Hepatocyte (in vitro differentiated cells): ENCODE data around the gene ABITRAM. TPM values are rescaled to one million over a fixed set of nuclear protein-coding genes. Genes with fewer than 3 reads are reported as not detected.

Experiments
- DNase-seq: peaks from one replicate; pipeline ENCODE4 v3.0.0-alpha.2; 2016; ENCODE audit warnings: low spot score
- H2AFZ ChIP-seq: fragments of 200-600 bp; sonication (generic); 2 replicates; pipeline ENCODE4 v1.6.0; 2016; ENCODE audit warnings: antibody characterized with exemption, mild to moderate bottlenecking
- H3K27ac ChIP-seq: fragments of 200-600 bp; sonication (generic); 2 replicates; pipeline ENCODE4 v1.5.1; 2016; ENCODE audit warnings: mild to moderate bottlenecking
- H3K27me3 ChIP-seq: fragments of 200-600 bp; sonication (generic); 2 replicates; pipeline ENCODE4 v1.6.1; 2016
- H3K36me3 ChIP-seq: fragments of 200-600 bp; sonication (generic); replicated peaks from 2 replicates; pipeline ENCODE4 v1.5.1; 2016; ENCODE audit warnings: low read depth; ENCODE audit not compliant: insufficient read depth
- H3K4me1 ChIP-seq: fragments of 200-600 bp; sonication (generic); 2 replicates; pipeline ENCODE4 v1.5.1; 2016; ENCODE audit warnings: mild to moderate bottlenecking, moderate library complexity; ENCODE audit not compliant: insufficient read depth
- H3K4me2 ChIP-seq: fragments of 200-600 bp; sonication (generic); 2 replicates; pipeline ENCODE4 v1.6.0; 2016
- H3K4me3 ChIP-seq: fragments of 200-600 bp; sonication (generic); 2 replicates; pipeline ENCODE4 v1.5.1; 2016; ENCODE audit warnings: mild to moderate bottlenecking
- H3K79me2 ChIP-seq: fragments of 200-600 bp; sonication (generic); 2 replicates; pipeline ENCODE4 v1.6.0; 2017; ENCODE audit warnings: mild to moderate bottlenecking
- H3K9me2 ChIP-seq: fragments of 200-600 bp; sonication (generic); replicated peaks from 2 replicates; pipeline ENCODE4 v1.6.0; 2017; ENCODE audit warnings: mild to moderate bottlenecking; ENCODE audit not compliant: insufficient read depth
- H3K9me3 ChIP-seq: fragments of 200-600 bp; sonication (generic); 2 replicates; pipeline ENCODE4 v1.5.1; 2016; ENCODE audit warnings: low read depth, mild to moderate bottlenecking
- H4K20me1 ChIP-seq: fragments of 200-600 bp; sonication (generic); 2 replicates; pipeline ENCODE4 v1.6.0; 2016; ENCODE audit warnings: mild to moderate bottlenecking; ENCODE audit not compliant: insufficient read depth, poor library complexity, severe bottlenecking
- EZH2 ChIP-seq: fragments of 200-600 bp; sonication (generic); IDR thresholded peaks from 2 replicates; pipeline ENCODE4 v1.6.1; 2016; ENCODE audit warnings: antibody characterized with exemption, mild to moderate bottlenecking, borderline replicate concordance
- EZH2phosphoT487 ChIP-seq: fragments of 200-600 bp; sonication (generic); IDR thresholded peaks from one replicate; pipeline ENCODE4 v1.6.1; 2018; ENCODE audit warnings: antibody characterized with exemption, mild to moderate bottlenecking, low read depth, moderate library complexity; ENCODE audit not compliant: unreplicated experiment, severe bottlenecking
- WGBS: methylation state at CpG from one replicate; pipeline ENCODE4 v1.1.6; 2016; ENCODE audit warnings: low lambda C conversion rate; ENCODE audit errors: missing lambda C conversion rate; 5-methylcytosine and 5-hydroxymethylcytosine counted together
- polyA plus RNA-seq: library from polyadenylated mRNA; unstranded; fragments of >200 nt; fragmentation: Nextera tagmentation; extraction: Ambion mirVana; gene quantifications from 2 replicates; pipeline ENCODE4 v1.2.1, GENCODE V29; 2016
- total RNA-seq: library from RNA; depleted of rRNA; stranded (reverse); fragments of >200 nt; gene quantifications from 2 replicates; pipeline ENCODE4 v1.2.3, GENCODE V29; 2014
- TF ChIP-seq, protein P1 (sequence below): fragments of 200-600 bp; sonication (generic); IDR thresholded peaks from 2 replicates; pipeline ENCODE4 v1.5.1; 2016; ENCODE audit warnings: antibody characterized with exemption, mild to moderate bottlenecking; ENCODE audit not compliant: poor library complexity

The ABITRAM gene
- total and polyA plus RNA-seq, 2 experiments from 2014 or later, result 13.7 to 19.7 TPM

DNA sequence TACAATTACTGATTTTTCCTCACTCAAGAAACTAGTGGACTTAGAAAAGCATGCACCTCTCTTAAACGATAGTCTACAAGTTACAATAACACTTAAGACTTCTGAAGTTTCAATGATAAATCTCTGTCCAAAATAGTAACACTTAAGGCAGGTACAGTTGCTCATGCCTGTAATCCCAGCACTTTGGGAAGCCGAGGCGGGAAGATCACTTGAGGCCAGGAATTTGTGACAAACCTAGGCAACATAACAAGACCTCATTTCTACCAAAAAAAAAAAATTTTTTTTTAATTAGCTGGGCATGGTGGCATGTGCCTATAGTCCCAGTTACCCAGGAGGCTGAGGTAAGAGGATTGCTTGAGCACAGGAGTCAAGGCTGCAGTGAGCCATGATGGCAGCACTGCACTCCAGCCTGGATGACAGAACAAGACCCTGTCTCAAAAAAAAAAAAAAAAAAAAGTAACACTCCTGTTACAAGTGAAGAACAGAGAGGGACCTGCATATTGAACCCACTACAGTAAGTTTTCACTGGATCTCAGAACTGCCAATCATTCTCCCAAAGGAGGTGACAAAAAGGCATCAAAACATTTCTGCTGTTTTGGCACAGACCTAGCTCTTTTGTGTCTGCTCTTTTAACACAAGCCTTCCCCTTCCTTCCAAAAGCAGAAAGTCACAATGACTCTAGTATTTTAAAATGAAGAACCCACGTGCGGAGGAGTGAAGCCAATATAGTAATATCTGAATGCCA, 3.5 kb downstream of the ABITRAM start:
- H2AFZ ChIP-seq, result no peak overlapping the region
- H3K9me2 ChIP-seq, result no peaks in the 10 kb centered on the region
- peaks cover 4% of the 10 kb centered on the region for H3K4me1 ChIP-seq
- H3K9me3 ChIP-seq, result no peaks in the 10 kb centered on the region
- H4K20me1 ChIP-seq, result no peaks in the 10 kb centered on the region
- DNase-seq, result no peak
- no peak overlapping the region for H3K27ac ChIP-seq
- peaks cover 28% of the 10 kb centered on the region for H3K79me2 ChIP-seq
- WGBS, result 94% methylated on average over 5 of the region's 5 CpGs
- H3K36me3 ChIP-seq, result no peaks in the 10 kb centered on the region
- TF ChIP-seq, protein P1, sequence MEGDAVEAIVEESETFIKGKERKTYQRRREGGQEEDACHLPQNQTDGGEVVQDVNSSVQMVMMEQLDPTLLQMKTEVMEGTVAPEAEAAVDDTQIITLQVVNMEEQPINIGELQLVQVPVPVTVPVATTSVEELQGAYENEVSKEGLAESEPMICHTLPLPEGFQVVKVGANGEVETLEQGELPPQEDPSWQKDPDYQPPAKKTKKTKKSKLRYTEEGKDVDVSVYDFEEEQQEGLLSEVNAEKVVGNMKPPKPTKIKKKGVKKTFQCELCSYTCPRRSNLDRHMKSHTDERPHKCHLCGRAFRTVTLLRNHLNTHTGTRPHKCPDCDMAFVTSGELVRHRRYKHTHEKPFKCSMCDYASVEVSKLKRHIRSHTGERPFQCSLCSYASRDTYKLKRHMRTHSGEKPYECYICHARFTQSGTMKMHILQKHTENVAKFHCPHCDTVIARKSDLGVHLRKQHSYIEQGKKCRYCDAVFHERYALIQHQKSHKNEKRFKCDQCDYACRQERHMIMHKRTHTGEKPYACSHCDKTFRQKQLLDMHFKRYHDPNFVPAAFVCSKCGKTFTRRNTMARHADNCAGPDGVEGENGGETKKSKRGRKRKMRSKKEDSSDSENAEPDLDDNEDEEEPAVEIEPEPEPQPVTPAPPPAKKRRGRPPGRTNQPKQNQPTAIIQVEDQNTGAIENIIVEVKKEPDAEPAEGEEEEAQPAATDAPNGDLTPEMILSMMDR, result no peak
- TF ChIP-seq EZH2 (no peak), EZH2phosphoT487 (no peak)
- H3K4me3 ChIP-seq, result no peak overlapping the region
- no peak overlapping the region for H3K4me2 ChIP-seq
- H3K27me3 ChIP-seq, result no peaks in the 10 kb centered on the region

DNA sequence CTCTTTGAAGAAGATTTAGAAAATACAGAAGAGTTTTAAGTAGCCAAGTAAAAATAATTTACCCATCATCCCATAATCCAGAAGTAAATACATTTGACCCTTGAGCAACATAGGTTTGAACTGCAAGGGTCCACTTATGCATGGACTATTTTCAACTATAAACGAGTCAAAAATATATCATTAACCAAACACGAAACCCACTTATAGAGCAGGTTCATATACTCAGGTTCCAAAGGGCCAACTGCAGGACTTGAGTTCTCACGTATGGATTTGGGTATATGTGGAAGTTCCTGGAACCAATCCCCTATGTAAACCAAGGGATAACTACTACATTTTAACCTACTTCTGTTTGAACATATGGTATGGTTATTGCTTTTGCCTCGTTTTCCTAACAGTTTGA, 5.8 kb downstream of the ABITRAM start:
- H3K9me3 ChIP-seq, result no peaks in the 10 kb centered on the region
- H3K4me3 ChIP-seq, result no peak overlapping the region
- H3K4me2 ChIP-seq, result no peak overlapping the region
- WGBS, result 82% methylated on average over 4 of the region's 4 CpGs
- no peak for TF ChIP-seq EZH2
- TF ChIP-seq, protein P1, result no peak
- TF ChIP-seq EZH2phosphoT487, result no peak
- no peaks in the 10 kb centered on the region for H4K20me1 ChIP-seq
- H3K4me1 ChIP-seq, result no peaks in the 10 kb centered on the region
- H3K36me3 ChIP-seq, result no peaks in the 10 kb centered on the region
- H3K27me3 ChIP-seq, result no peaks in the 10 kb centered on the region
- H2AFZ ChIP-seq, result no peak overlapping the region
- DNase-seq, result no peak
- peaks cover 19% of the 10 kb centered on the region for H3K79me2 ChIP-seq
- no peak overlapping the region for H3K27ac ChIP-seq
- H3K9me2 ChIP-seq, result no peaks in the 10 kb centered on the region

- H2AFZ ChIP-seq, result no peak overlapping the region
- no peak overlapping the region for H3K4me3 ChIP-seq
- H4K20me1 ChIP-seq, result no peaks in the 10 kb centered on the region
- no peaks in the 10 kb centered on the region for H3K36me3 ChIP-seq
- no peaks in the 10 kb centered on the region for H3K79me2 ChIP-seq
- H3K4me2 ChIP-seq, result no peak overlapping the region
- H3K9me3 ChIP-seq, result no peaks in the 10 kb centered on the region
- no peaks in the 10 kb centered on the region for H3K4me1 ChIP-seq
- WGBS, result 100% methylated on average over 1 of the region's 1 CpG
- DNase-seq, result no peak
- TF ChIP-seq, protein P1, result no peak
- no peak for TF ChIP-seq EZH2
- H3K27ac ChIP-seq, result no peak overlapping the region
- no peaks in the 10 kb centered on the region for H3K9me2 ChIP-seq
- no peaks in the 10 kb centered on the region for H3K27me3 ChIP-seq
These were observed 16.0 kb downstream of the ABITRAM start for GRCh38 chr9:108950168-108950567.
